ENCODE data around the gene ZMYM4.
A peak's percentile ranks its signal among the peaks of the same experiment; 100 is the strongest.

ZMYM4 gene

GRCh38 chr1:35408925-35409324 lies 140.4 kb downstream of the ZMYM4 start:
- no peak for DNase-seq

GRCh38 chr1:35426097-35426586 lies 157.6 kb downstream of the ZMYM4 start:
- DNase-seq: no peak

- no peak for DNase-seq
Observed at GRCh38 chr1:35428360-35428759, 159.9 kb downstream of the ZMYM4 start.

- no peak for DNase-seq
Observed at GRCh38 chr1:35430762-35431161, 162.3 kb downstream of the ZMYM4 start.

GRCh38 chr1:35431173-35431599 lies 162.7 kb downstream of the ZMYM4 start:
- DNase-seq: no peak

- no peak for DNase-seq
Observed at GRCh38 chr1:35432231-35432630, 163.7 kb downstream of the ZMYM4 start.

- no peak for DNase-seq
Observed at GRCh38 chr1:35433714-35434113, 165.2 kb downstream of the ZMYM4 start.

- DNase-seq: no peak
Observed at GRCh38 chr1:35434703-35435102, 166.2 kb downstream of the ZMYM4 start.

- DNase-seq: no peak
Observed at GRCh38 chr1:35436078-35436477, 167.6 kb downstream of the ZMYM4 start.

- no peak for DNase-seq
Observed at GRCh38 chr1:35437200-35437599, 168.7 kb downstream of the ZMYM4 start.

- DNase-seq: no peak
Observed at GRCh38 chr1:35439626-35440025, 171.1 kb downstream of the ZMYM4 start.

- no peak for DNase-seq
Observed at GRCh38 chr1:35441926-35442579, 173.5 kb downstream of the ZMYM4 start.

- DNase-seq: no peak
Observed at GRCh38 chr1:35442734-35443133, 174.2 kb downstream of the ZMYM4 start.

- no peak for DNase-seq
Observed at GRCh38 chr1:35443768-35444518, 175.4 kb downstream of the ZMYM4 start.

GRCh38 chr1:35444519-35444774 lies 175.9 kb downstream of the ZMYM4 start:
- DNase-seq: no peak

- DNase-seq: no peak
Observed at GRCh38 chr1:35447278-35447677, 178.8 kb downstream of the ZMYM4 start.

- DNase-seq: peak; percentile 98
Observed at GRCh38 chr1:35448344-35448801, 179.9 kb downstream of the ZMYM4 start.

GRCh38 chr1:35449334-35450008 lies 181.0 kb downstream of the ZMYM4 start:
- DNase-seq: peak; percentile 98

- peak; percentile 73 for DNase-seq
Observed at GRCh38 chr1:35451125-35451528, 182.6 kb downstream of the ZMYM4 start.

GRCh38 chr1:35452106-35452774 lies 183.7 kb downstream of the ZMYM4 start:
- DNase-seq: peak; percentile 61

GRCh38 chr1:35453031-35453430 lies 184.5 kb downstream of the ZMYM4 start:
- DNase-seq: no peak

GRCh38 chr1:35454176-35454575 lies 185.7 kb downstream of the ZMYM4 start:
- DNase-seq: no peak

- DNase-seq: peak; percentile 72
Observed at GRCh38 chr1:35454616-35455015, 186.1 kb downstream of the ZMYM4 start.

Data from HCEC 1CT (cell line).